ENCODE data around the gene ANKRD50. TPM values are rescaled to one million over a fixed set of nuclear protein-coding genes. Genes with fewer than 3 reads are reported as not detected.

Gene ANKRD50
- total RNA-seq, 2 experiments from 2014 or later = under 0.01 to 0.08 TPM

DNA sequence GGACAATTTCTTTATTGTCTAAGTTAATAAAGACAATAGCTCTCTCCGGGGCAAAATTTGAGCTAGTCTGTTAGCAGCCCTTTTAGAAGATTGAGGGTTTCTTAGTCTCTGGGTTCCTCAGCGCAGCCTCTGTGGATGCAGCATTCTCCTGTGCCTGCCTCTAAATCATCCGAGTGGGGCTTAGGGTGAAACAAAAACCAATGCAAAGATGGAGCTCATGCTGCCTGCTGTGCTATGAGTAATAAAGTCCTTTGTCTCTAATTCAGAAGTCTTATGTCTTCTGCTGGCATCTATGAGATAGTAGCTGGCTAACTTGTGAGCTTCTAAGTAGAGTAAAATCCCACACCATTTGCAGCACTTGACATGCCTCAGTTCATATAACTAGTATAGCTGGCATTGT is 67.9 kb downstream of the ANKRD50 start:
- CTCF ChIA-PET (ENCODE audit: unreplicated experiment) = no interaction called here

DNA sequence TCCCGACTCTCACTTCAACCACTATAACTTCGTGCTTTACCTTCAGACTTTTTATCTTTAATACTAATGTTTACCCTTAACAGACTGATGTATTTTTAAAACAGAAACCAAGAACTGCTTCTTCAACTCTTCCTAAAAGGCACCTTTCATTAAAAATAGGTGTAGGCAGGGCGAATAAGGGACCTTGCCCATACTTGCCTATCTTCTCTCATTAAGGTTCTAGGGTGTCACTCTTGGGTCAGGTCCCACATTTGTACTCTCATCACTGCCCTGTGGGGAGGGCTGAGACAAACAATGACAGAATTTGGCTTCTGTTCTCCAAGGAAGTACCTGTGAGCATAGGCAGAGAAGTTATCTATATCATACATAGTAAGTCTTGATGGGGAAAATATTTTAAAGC is 69.7 kb downstream of the ANKRD50 start:
- Histone ChIP-seq H3K4me2 (ENCODE audit: low read length) (no peak overlapping the region), H3K9me2 (ENCODE audit: insufficient read depth, low read length) (no peaks in the 10 kb centered on the region), H3K9me3 (ENCODE audit: low read length) (no peaks in the 10 kb centered on the region), H2AFZ (ENCODE audit: low read length) (no peak overlapping the region), H3K79me2 (ENCODE audit: insufficient read depth, low read depth, low read length) (no peaks in the 10 kb centered on the region), H3K36me3 (ENCODE audit: insufficient read depth, low read length) (no peaks in the 10 kb centered on the region), H3K27ac (ENCODE audit: low read depth, low read length, poor library complexity, severe bottlenecking) (no peak overlapping the region), H4K20me1 (ENCODE audit: insufficient read depth, low read length) (no peaks in the 10 kb centered on the region), H3K4me3 (ENCODE audit: low read depth, low read length, poor library complexity, severe bottlenecking) (no peak overlapping the region), H3K4me1 (ENCODE audit: insufficient read depth, low read length, poor library complexity, severe bottlenecking) (no peaks in the 10 kb centered on the region)
- BruUV-seq (replicated peaks) = no TSS peak
- POLR2A ChIA-PET = no interaction called here
- TF ChIP-seq, protein P1, sequence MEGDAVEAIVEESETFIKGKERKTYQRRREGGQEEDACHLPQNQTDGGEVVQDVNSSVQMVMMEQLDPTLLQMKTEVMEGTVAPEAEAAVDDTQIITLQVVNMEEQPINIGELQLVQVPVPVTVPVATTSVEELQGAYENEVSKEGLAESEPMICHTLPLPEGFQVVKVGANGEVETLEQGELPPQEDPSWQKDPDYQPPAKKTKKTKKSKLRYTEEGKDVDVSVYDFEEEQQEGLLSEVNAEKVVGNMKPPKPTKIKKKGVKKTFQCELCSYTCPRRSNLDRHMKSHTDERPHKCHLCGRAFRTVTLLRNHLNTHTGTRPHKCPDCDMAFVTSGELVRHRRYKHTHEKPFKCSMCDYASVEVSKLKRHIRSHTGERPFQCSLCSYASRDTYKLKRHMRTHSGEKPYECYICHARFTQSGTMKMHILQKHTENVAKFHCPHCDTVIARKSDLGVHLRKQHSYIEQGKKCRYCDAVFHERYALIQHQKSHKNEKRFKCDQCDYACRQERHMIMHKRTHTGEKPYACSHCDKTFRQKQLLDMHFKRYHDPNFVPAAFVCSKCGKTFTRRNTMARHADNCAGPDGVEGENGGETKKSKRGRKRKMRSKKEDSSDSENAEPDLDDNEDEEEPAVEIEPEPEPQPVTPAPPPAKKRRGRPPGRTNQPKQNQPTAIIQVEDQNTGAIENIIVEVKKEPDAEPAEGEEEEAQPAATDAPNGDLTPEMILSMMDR (conservative IDR thresholded peaks at IDR 0.05; ENCODE audit: low read length) = no peak
- no peak for TF ChIP-seq EZH2phosphoT487 (IDR thresholded peaks at IDR 0.05; ENCODE audit: borderline replicate concordance, low read depth, low read length)
- intact Hi-C loops (cut with micrococcal nuclease; ENCODE audit: unreplicated experiment) = no loop called here
- no peak for DNase-seq (ENCODE audit: low spot score)
- CTCF ChIA-PET (ENCODE audit: unreplicated experiment) = no interaction called here

More for the DNA sequence above, 67.9 kb downstream of the ANKRD50 start:
- H3K36me3 ChIP-seq (ENCODE audit: insufficient read depth, low read length) = no peaks in the 10 kb centered on the region
- no peak for DNase-seq (ENCODE audit: low spot score)
- no peaks in the 10 kb centered on the region for H4K20me1 ChIP-seq (ENCODE audit: insufficient read depth, low read length)
- H3K4me1 ChIP-seq (ENCODE audit: insufficient read depth, low read length, poor library complexity, severe bottlenecking) = no peaks in the 10 kb centered on the region
- no peaks in the 10 kb centered on the region for H3K79me2 ChIP-seq (ENCODE audit: insufficient read depth, low read depth, low read length)
- POLR2A ChIA-PET = interaction anchor here (1.1 kb wide), 1 partner anchor 12 kb away, joined by 4 read pairs; no protein-coding TSS in a partner anchor
- H3K27ac ChIP-seq (ENCODE audit: low read depth, low read length, poor library complexity, severe bottlenecking) = no peak overlapping the region
- H3K4me2 ChIP-seq (ENCODE audit: low read length) = no peak overlapping the region
- intact Hi-C loops (cut with micrococcal nuclease; ENCODE audit: unreplicated experiment) = no loop called here
- TF ChIP-seq, protein P1 (conservative IDR thresholded peaks at IDR 0.05; ENCODE audit: low read length) = no peak
- TF ChIP-seq EZH2phosphoT487 (IDR thresholded peaks at IDR 0.05; ENCODE audit: borderline replicate concordance, low read depth, low read length) = no peak
- no peak overlapping the region for H3K4me3 ChIP-seq (ENCODE audit: low read depth, low read length, poor library complexity, severe bottlenecking)
- no peak overlapping the region for H2AFZ ChIP-seq (ENCODE audit: low read length)
- H3K9me2 ChIP-seq (ENCODE audit: insufficient read depth, low read length) = no peaks in the 10 kb centered on the region
- no TSS peak for BruUV-seq (replicated peaks)
- H3K9me3 ChIP-seq (ENCODE audit: low read length) = no peaks in the 10 kb centered on the region

DNA sequence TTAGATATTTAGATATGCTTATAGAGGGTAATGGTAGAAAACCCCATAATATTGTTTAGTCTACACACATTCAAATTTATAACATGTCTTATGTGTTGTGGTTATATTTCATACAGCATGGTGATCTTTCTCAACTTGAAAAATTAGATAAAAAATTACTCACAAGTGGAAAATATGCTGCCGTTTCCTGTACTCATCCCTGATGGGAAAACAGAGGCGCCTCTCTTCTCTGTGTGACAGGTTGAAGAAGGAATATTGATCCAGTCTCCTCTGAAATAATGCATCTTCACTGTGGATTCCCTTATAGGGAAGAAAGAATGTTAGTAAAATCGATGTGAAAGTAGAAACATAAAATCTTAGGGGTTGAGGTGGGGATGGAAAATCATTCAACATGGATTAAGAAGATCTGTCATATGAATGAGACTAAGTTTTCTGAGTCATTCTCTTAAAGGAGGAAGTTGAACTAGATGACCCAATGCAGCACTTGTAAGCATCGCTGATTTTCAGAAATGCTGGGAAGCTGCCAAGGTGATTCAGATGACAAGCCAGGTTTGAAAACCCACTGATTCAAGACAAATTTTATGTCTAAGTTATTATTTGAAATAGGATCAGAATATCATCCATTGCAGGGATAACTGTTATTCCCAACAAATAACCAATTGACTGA is 70.7 kb downstream of the ANKRD50 start:
- no peak overlapping the region for H2AFZ ChIP-seq (ENCODE audit: low read length)
- no peaks in the 10 kb centered on the region for H3K79me2 ChIP-seq (ENCODE audit: insufficient read depth, low read depth, low read length)
- no peak overlapping the region for H3K4me2 ChIP-seq (ENCODE audit: low read length)
- no peaks in the 10 kb centered on the region for H3K9me2 ChIP-seq (ENCODE audit: insufficient read depth, low read length)
- BruUV-seq (replicated peaks) = no TSS peak
- POLR2A ChIA-PET = no interaction called here
- no peaks in the 10 kb centered on the region for H4K20me1 ChIP-seq (ENCODE audit: insufficient read depth, low read length)
- H3K36me3 ChIP-seq (ENCODE audit: insufficient read depth, low read length) = no peaks in the 10 kb centered on the region
- H3K4me3 ChIP-seq (ENCODE audit: low read depth, low read length, poor library complexity, severe bottlenecking) = no peak overlapping the region
- no peak for DNase-seq (ENCODE audit: low spot score)
- no peaks in the 10 kb centered on the region for H3K9me3 ChIP-seq (ENCODE audit: low read length)
- no peak overlapping the region for H3K27ac ChIP-seq (ENCODE audit: low read depth, low read length, poor library complexity, severe bottlenecking)
- intact Hi-C loops (cut with micrococcal nuclease; ENCODE audit: unreplicated experiment) = no loop called here
- TF ChIP-seq, protein P1 (conservative IDR thresholded peaks at IDR 0.05; ENCODE audit: low read length) = no peak
- no peak for TF ChIP-seq EZH2phosphoT487 (IDR thresholded peaks at IDR 0.05; ENCODE audit: borderline replicate concordance, low read depth, low read length)
- CTCF ChIA-PET (ENCODE audit: unreplicated experiment) = no interaction called here
- H3K4me1 ChIP-seq (ENCODE audit: insufficient read depth, low read length, poor library complexity, severe bottlenecking) = no peaks in the 10 kb centered on the region

Measured in OCI-LY7 (cell line).